DND-41 (cell line): ENCODE results near the gene C22orf42.

Experiments
- CTCF ChIP-seq: IDR thresholded peaks from 2 replicates; pipeline ENCODE4 v1.5.1; 2012; ENCODE audit warnings: borderline replicate concordance, low read length, moderate library complexity, mild to moderate bottlenecking; ENCODE audit not compliant: poor library complexity, severe bottlenecking; ENCODE audit errors: extremely low read depth
- EZH2 ChIP-seq: IDR thresholded peaks from 3 replicates; pipeline ENCODE4 v1.6.1; 2012; ENCODE audit warnings: borderline replicate concordance, low read depth, mild to moderate bottlenecking, moderate library complexity, low read length, inconsistent platforms; ENCODE audit not compliant: severe bottlenecking

- TF ChIP-seq EZH2: no peak
- no peak for TF ChIP-seq CTCF
These were observed at the start of gene C22orf42 for GRCh38 chr22:32158712-32159533.
